NT2/D1 (cell line): ENCODE data around the gene ITM2B.
A peak's percentile ranks its signal among the peaks of the same experiment; 100 is the strongest.

Experiments used
- DNase-seq: peaks from one replicate; pipeline ENCODE4 v3.0.0-alpha.2; 2011; ENCODE audit warnings: low read depth, low spot score
- H3K27me3 ChIP-seq: 2 replicates; pipeline ENCODE4 v1.6.0; 2011; ENCODE audit warnings: mild to moderate bottlenecking; ENCODE audit not compliant: insufficient read length, insufficient read depth
- H3K36me3 ChIP-seq: 2 replicates; pipeline ENCODE4 v1.6.1; 2011; ENCODE audit warnings: mild to moderate bottlenecking, low read length, mixed read lengths; ENCODE audit not compliant: insufficient read depth, insufficient read length
- H3K4me1 ChIP-seq: 2 replicates; pipeline ENCODE4 v1.5.1; 2011; ENCODE audit not compliant: insufficient read depth, insufficient read length
- H3K4me3 ChIP-seq: 2 replicates; pipeline ENCODE4 v1.5.1; 2011; ENCODE audit warnings: low read depth; ENCODE audit not compliant: insufficient read length
- H3K9ac ChIP-seq: 2 replicates; pipeline ENCODE4 v1.6.0; 2011; ENCODE audit warnings: low read depth; ENCODE audit not compliant: insufficient read length
- H3K9me3 ChIP-seq: 2 replicates; pipeline ENCODE4 v1.5.1; 2011; ENCODE audit warnings: mild to moderate bottlenecking, low read length; ENCODE audit not compliant: insufficient read depth
- SUZ12 ChIP-seq: IDR thresholded peaks from 2 replicates; pipeline ENCODE4 v1.6.1; 2011; ENCODE audit not compliant: insufficient read length, insufficient read depth; ENCODE audit errors: extremely low read depth
- YY1 ChIP-seq: IDR thresholded peaks from 2 replicates; pipeline ENCODE4 v1.6.1; 2011; ENCODE audit not compliant: insufficient read length, insufficient read depth
- ZNF274 ChIP-seq: IDR thresholded peaks from 2 replicates; pipeline ENCODE4 v1.6.1; 2011; ENCODE audit warnings: mild to moderate bottlenecking, low read depth, low read length

ITM2B gene

DNA sequence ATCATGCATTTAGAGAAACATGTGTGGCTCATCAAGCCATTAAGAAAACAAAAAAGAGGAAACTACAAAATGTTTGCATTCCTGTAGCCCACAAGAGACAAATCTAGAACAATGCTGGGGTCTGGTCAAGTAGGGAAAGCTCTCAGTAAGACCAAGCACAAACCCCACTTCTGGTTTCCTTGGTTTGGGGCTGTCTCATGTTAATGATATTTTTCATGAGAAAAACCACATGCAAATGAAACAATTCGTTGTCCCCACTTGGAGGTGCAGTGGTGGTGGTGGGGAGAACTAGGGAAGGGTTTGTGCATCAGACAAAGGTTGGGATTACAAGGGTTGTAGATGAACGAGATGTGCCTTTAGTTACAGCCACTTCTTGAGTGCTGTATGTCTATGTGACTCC is 63.5 kb downstream of the ITM2B start:
- no peak for TF ChIP-seq YY1
- Histone ChIP-seq H3K4me3 (no peak overlapping the region), H3K9ac (no peak overlapping the region), H3K27me3 (no peaks in the 10 kb centered on the region), H3K36me3 (no peaks in the 10 kb centered on the region), H3K4me1 (no peaks in the 10 kb centered on the region), H3K9me3 (no peaks in the 10 kb centered on the region)
- DNase-seq = no peak

DNA sequence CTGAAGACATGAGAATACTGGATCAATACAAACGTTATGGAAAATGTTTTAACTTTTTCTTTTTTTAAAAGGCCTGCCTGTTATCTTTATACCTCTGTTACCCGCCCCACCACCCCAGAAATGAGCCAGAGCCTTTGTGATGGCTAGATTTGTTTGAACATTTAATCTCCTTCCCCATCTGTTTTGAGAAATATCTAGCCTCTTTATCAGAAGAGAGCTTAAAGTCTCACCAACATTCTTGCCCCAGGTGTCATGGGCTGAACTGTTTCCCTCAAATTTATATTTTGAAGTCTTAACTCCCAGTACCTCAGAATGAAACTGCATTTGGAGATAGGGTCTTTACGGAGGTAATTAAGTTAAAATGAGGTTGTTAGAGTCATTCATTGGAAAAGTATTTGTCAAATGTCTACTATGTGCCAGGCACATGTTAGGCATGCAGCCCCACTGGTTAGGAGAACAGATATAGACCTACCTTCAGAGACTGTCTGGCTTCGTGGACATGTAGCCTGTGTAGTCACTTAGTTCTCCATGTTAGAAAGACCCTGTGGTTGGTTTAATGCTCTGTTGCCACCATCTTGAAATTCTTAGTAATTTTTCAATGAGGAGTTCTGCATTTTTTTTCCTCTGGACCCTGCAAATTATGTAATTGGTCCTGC is 64.3 kb downstream of the ITM2B start:
- TF ChIP-seq SUZ12 = no peak
- TF ChIP-seq YY1 = no peak
- no peak for TF ChIP-seq ZNF274

DNA sequence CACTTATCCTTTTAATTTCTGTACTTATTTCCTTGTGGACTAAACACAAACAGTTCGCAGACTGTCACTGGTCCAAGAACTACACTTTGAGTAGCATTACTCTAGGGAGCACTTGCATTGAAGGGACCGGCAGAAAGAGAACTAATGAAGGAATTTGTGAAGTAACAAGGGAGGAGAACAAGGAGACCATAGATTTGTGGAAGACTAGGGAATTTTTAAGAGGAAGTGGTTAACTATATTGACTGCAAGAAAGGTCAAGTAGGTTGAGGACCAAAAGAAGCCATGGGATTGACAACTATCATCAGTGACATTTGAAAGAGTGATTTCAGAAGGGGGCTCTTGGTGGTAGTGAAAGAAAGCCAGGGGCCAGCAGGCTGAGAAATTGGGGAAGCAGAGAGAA is 66.6 kb downstream of the ITM2B start:
- no peak overlapping the region for H3K4me3 ChIP-seq
- no peak for TF ChIP-seq YY1
- TF ChIP-seq SUZ12 = no peak
- TF ChIP-seq ZNF274 = no peak
- no peaks in the 10 kb centered on the region for H3K4me1 ChIP-seq

More for the DNA sequence above, 64.3 kb downstream of the ITM2B start:
- H3K9ac ChIP-seq = no peak overlapping the region
- no peaks in the 10 kb centered on the region for H3K27me3 ChIP-seq
- no peaks in the 10 kb centered on the region for H3K9me3 ChIP-seq
- DNase-seq = no peak
- no peaks in the 10 kb centered on the region for H3K36me3 ChIP-seq
- no peak overlapping the region for H3K4me3 ChIP-seq
- no peaks in the 10 kb centered on the region for H3K4me1 ChIP-seq

GRCh38 chr13:48302871-48303358 is 69.9 kb downstream of the ITM2B start:
- TF ChIP-seq SUZ12 = no peak
- no peak for TF ChIP-seq YY1
- TF ChIP-seq ZNF274 = no peak
- Histone ChIP-seq H3K27me3 (no peaks in the 10 kb centered on the region), H3K9me3 (no peaks in the 10 kb centered on the region), H3K9ac (peak overlapping the region; percentile 95), H3K4me1 (no peaks in the 10 kb centered on the region), H3K36me3 (peaks cover 2% of the 10 kb centered on the region), H3K4me3 (peak overlapping the region; percentile 74)
- no peak for DNase-seq

More for the DNA sequence above, 66.6 kb downstream of the ITM2B start:
- Histone ChIP-seq H3K27me3 (no peaks in the 10 kb centered on the region), H3K9ac (no peak overlapping the region), H3K36me3 (no peaks in the 10 kb centered on the region), H3K9me3 (no peaks in the 10 kb centered on the region)
- no peak for DNase-seq

DNA sequence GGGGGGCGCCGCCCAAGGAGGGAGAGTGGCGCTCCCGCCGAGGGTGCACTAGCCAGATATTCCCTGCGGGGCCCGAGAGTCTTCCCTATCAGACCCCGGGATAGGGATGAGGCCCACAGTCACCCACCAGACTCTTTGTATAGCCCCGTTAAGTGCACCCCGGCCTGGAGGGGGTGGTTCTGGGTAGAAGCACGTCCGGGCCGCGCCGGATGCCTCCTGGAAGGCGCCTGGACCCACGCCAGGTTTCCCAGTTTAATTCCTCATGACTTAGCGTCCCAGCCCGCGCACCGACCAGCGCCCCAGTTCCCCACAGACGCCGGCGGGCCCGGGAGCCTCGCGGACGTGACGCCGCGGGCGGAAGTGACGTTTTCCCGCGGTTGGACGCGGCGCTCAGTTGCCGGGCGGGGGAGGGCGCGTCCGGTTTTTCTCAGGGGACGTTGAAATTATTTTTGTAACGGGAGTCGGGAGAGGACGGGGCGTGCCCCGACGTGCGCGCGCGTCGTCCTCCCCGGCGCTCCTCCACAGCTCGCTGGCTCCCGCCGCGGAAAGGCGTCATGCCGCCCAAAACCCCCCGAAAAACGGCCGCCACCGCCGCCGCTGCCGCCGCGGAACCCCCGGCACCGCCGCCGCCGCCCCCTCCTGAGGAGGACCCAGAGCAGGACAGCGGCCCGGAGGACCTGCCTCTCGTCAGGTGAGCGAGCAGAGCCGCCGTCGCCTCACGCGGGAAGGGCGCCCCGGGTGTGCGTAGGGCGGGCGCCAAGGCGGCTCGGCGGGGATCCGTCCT is 70.5 kb downstream of the ITM2B start, which contains the start of gene RB1:
Gene RB1, plus strand, starts transcription at position 393 of the 784 bp plus-strand sequence. Its CDS starts 162 bp downstream, at position 555.
- Histone ChIP-seq H3K4me3 (peak within 1 kb of the TSS; percentile 74), H3K9me3 (no peaks in the 10 kb centered on the region), H3K4me1 (no peaks in the 10 kb centered on the region), H3K9ac (peak within 1 kb of the TSS; percentile 95), H3K36me3 (peaks cover 3% of the 10 kb centered on the region), H3K27me3 (no peaks in the 10 kb centered on the region)
- peak; percentile 38 for DNase-seq
- TF ChIP-seq YY1 = no peak
- TF ChIP-seq SUZ12 = no peak
- TF ChIP-seq ZNF274 = no peak

DNA sequence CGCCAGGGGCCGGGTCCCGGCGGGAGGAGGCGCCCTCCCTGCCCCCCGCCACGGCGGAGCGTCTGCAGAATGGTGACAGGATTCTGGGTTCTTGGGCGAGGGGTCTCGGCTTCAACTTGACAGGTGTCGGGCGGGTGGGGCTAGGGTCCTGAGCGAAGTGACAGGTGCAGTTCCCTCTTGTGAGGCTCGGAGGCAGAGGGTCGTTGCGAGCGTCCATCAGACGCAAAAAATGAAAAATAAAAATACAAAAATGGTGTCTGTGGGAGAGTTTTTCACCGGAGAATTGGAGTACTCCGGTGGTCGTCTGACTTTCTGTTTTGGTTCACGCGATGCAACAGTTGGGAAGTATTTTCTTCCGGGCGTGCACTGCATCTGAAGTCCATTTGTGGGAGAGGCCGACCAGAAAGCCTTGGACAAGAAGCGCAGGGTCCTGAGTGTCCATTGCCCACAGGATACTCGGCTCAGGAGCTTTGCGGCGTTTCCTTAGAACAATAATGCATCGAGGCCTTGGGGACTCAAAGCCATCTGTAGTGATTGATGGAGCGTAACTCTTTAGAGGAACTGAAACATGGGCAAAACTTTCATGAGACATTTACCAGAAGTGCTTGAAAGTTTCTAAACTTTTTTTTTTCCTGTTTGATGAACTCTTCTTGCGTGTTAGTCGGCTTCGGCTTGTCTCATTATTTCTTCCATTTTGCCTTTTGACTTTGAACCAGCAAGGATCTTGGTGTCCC is 71.3 kb downstream of the ITM2B start:
- no peak for DNase-seq
- TF ChIP-seq YY1 (no peak), ZNF274 (no peak), SUZ12 (no peak)
- no peaks in the 10 kb centered on the region for H3K9me3 ChIP-seq
- H3K36me3 ChIP-seq = peaks cover 3% of the 10 kb centered on the region
- H3K27me3 ChIP-seq = no peaks in the 10 kb centered on the region
- H3K4me1 ChIP-seq = no peaks in the 10 kb centered on the region
- H3K9ac ChIP-seq = peak overlapping the region; percentile 79
- peak overlapping the region; percentile 74 for H3K4me3 ChIP-seq
